Kidney (tissue), 14 donors: ENCODE data around the gene SORCS2. TPM values are rescaled to one million over a fixed set of nuclear protein-coding genes. Genes with fewer than 3 reads are reported as not detected.

Experiments used
- DNase-seq, 5 donors: peaks; one replicate each; pipeline ENCODE4 v3.0.0-alpha.2; 2013 to 2020
- FAIRE-seq: peaks from 2 replicates; lab custom pipeline; 2012; peaks lifted over from hg19 to GRCh38; lab: Jason Lieb, UNC
- H3K27ac ChIP-seq, 2 donors: one replicate each; pipeline ENCODE4 v1.7.0; 2013; ENCODE audit warnings: low read depth in 2 of 2, low read length in 2 of 2, inconsistent platforms in 1 of 2
- H3K27me3 ChIP-seq: one replicate; pipeline ENCODE4 v1.7.1; 2013; ENCODE audit warnings: low read length, inconsistent platforms; ENCODE audit not compliant: control insufficient read depth, insufficient read depth
- H3K36me3 ChIP-seq, 3 donors: one replicate each; pipeline versions ENCODE4 v1.7.0 to v1.7.1; 2013; ENCODE audit warnings: low read length in 3 of 3, control low read depth in 1 of 3, inconsistent platforms in 1 of 3; ENCODE audit not compliant: insufficient read depth in 3 of 3, control insufficient read depth in 2 of 3
- H3K4me1 ChIP-seq, 3 donors: one replicate each; pipeline versions ENCODE4 v1.7.0 to v1.7.1; 2013; ENCODE audit warnings: low read length in 3 of 3, inconsistent platforms in 1 of 3, low read depth in 1 of 3; ENCODE audit not compliant: control insufficient read depth in 2 of 3, insufficient read depth in 2 of 3
- H3K4me3 ChIP-seq, 3 donors: one replicate each; pipeline versions ENCODE4 v1.7.0 to v1.8.1; 2013; ENCODE audit warnings: low read length in 3 of 3, control low read depth in 1 of 3, inconsistent platforms in 1 of 3
- H3K9ac ChIP-seq, 3 donors: one replicate each; pipeline versions ENCODE4 v1.7.0 to v1.7.1; 2013; ENCODE audit warnings: low read length in 3 of 3, control low read depth in 1 of 3, inconsistent platforms in 1 of 3
- H3K9me3 ChIP-seq, 3 donors: one replicate each; pipeline versions ENCODE4 v1.7.0 to v1.7.1; 2013; ENCODE audit warnings: low read length in 3 of 3, control low read depth in 1 of 3, inconsistent platforms in 1 of 3; ENCODE audit not compliant: control insufficient read depth in 2 of 3, insufficient read depth in 1 of 3
- intact Hi-C: fragments of 100-400 bp; cut with DNase I; formaldehyde crosslinking; loops from one replicate; pipeline ENCODE4 v1.11.1; 2022
- polyA plus RNA-seq: library from polyadenylated mRNA; stranded (reverse); fragments of 350-450 nt; fragmentation: Illumina TruSeq; extraction: RNeasy Lipid Tissue Mini Kit (QIAGEN cat#74804); gene quantifications from one replicate; pipeline ENCODE4 v1.2.3, GENCODE V29; 2014; ENCODE audit warnings: low read depth, low replicate concordance; ENCODE audit not compliant: insufficient read depth
- total RNA-seq: library from RNA; stranded (reverse); fragmentation: NEBNext Ultra II Directional; extraction: Animal tissue kit (Norgen Biotek cat#: 25700); gene quantifications from one replicate; pipeline ENCODE4 v1.2.1, GENCODE V29; 2021
- TF ChIP-seq, protein P1 (sequence below): IDR thresholded peaks from 3 replicates; pipeline ENCODE4 v1.5.1; 2012; ENCODE audit warnings: mild to moderate bottlenecking, moderate library complexity, borderline replicate concordance; ENCODE audit not compliant: insufficient read depth; ENCODE audit errors: extremely low read depth
- donor health status: control.
- donor health status: control.
- donor health status: control.
- donor health status: control.
- donor health status: control.
- donor health status: DM: yes; HTN: yes; CAD: no.
- donor health status: Normal renal cell carcinoma (clear cell type).

SORCS2 gene
- total and polyA plus RNA-seq, 2 donors from 2014 or later = 6.1 to 9.1 TPM

DNA sequence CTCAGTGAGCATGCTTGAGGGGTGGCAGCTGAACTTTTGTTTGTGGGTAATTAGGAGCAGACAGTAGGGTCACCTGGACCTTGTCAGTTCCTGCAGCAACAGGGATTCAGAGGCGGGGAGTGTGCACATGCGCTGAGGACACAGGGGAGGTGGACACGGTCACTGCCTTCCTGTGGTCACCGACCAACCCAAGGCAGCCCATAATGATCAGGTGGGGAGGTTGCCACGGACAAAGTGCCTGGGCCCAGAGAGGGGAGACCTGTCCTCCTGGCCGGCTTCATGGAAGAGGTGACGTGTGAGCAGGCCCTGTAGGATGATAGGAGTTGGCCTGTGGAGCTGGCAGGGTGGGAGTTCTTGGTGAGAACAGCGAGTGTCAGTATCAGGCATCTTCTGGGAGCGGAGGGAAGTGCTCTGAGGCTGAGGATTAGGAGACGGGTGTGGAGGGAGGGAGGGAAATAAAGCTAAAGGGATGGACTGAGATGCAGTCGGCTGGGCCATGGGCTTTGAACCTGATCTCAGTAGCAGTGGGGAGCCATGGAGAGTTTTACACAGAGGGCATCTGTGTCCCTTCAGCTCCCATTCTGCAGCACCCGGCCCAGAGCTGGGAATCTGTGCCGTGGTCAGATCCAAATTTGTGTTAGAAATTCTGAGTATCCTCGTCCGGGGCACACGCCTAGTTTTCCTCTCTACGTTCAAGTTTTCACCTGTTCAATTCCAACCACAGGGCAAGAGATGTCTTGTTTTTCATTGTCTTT lies 142.4 kb downstream of the SORCS2 start:
- DNase-seq (peak in 1 of 5 donors; percentile 39), FAIRE-seq (no peak)
- H3K36me3 ChIP-seq = no peaks in the 10 kb centered on the region
- H3K4me1 ChIP-seq = peaks cover 0 to 2% (median 0%) of the 10 kb centered on the region in 3 donors
- no peak overlapping the region for H3K9ac ChIP-seq
- intact Hi-C loops = no loop called here
- no peaks in the 10 kb centered on the region for H3K27me3 ChIP-seq
- TF ChIP-seq, protein P1, sequence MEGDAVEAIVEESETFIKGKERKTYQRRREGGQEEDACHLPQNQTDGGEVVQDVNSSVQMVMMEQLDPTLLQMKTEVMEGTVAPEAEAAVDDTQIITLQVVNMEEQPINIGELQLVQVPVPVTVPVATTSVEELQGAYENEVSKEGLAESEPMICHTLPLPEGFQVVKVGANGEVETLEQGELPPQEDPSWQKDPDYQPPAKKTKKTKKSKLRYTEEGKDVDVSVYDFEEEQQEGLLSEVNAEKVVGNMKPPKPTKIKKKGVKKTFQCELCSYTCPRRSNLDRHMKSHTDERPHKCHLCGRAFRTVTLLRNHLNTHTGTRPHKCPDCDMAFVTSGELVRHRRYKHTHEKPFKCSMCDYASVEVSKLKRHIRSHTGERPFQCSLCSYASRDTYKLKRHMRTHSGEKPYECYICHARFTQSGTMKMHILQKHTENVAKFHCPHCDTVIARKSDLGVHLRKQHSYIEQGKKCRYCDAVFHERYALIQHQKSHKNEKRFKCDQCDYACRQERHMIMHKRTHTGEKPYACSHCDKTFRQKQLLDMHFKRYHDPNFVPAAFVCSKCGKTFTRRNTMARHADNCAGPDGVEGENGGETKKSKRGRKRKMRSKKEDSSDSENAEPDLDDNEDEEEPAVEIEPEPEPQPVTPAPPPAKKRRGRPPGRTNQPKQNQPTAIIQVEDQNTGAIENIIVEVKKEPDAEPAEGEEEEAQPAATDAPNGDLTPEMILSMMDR = no peak
- no peak overlapping the region for H3K27ac ChIP-seq
- H3K9me3 ChIP-seq = no peaks in the 10 kb centered on the region
- no peak overlapping the region for H3K4me3 ChIP-seq

DNA sequence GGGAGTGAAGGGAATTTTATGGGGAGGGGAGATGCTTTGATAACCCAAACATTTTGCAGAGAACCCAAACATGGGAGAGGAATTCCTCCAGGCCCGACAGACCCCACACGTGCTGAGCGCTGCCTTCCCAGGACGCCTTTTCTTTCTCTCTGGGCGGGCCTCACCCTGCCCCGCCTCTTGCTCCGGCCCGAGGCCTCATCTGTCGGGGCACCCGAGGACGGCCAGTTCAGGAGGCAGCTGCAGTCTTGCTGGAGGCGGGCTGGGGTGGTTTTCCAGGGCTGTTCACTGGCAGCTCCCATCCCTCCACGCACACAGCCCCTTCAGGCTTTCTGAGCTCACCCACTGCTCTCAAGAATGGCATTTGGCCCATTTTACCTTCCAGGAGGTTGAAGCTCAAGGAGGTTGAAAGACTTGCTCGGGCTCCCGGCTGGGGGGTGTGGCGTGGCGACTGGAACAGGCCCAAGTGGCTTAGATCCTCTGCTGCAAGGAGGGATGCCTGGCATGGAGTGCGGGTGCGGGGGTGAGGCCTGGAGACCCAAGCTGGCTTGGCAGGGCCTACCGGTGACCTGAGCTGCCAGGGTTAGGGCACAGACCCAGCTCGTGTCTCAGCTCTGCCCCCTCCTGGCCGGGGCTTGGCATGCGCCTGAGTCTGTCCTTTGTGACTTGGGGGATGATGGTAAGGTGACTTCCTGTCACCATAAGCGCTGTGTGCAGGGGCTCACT lies 143.2 kb downstream of the SORCS2 start:
- Histone ChIP-seq H3K27ac (no peak overlapping the region), H3K9me3 (no peaks in the 10 kb centered on the region), H3K36me3 (no peaks in the 10 kb centered on the region), H3K4me1 (peaks cover 0 to 2% (median 0%) of the 10 kb centered on the region in 3 donors), H3K4me3 (no peak overlapping the region), H3K9ac (no peak overlapping the region), H3K27me3 (no peaks in the 10 kb centered on the region)
- intact Hi-C loops = no loop called here
- DNase-seq = peak in 4 of 5 donors; percentile 48 to 82 (median 66)
- no peak for FAIRE-seq
- TF ChIP-seq, protein P1 = peak; percentile 35

DNA sequence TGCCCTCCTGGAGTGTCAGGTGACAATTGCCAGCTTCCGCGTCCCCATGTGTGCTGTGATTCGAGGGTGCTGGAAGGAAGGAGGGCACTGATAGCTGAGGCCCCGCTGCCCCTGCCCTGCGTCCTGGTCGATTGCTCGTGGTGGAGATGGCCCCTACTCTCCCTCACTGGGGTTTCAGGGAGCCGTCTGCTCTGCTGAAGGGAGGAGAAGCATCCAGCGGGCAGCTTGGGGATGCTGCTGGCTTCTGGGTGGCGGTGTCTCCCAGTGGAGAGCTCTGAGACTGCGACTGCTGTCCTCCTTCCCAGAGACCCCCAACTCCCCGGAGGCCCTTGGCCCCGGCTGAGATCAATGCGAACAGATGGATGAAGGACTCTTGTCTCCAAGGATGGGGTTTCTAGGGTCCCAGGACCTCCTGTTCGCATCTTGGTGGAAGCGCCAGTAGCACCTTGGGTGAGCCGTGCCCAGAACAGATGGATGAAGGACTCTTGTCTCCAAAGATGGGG lies 143.8 kb downstream of the SORCS2 start:
- no peak for FAIRE-seq
- no peak for DNase-seq
- Histone ChIP-seq H3K9ac (no peak overlapping the region), H3K27ac (no peak overlapping the region), H3K9me3 (no peaks in the 10 kb centered on the region), H3K4me1 (peaks cover 0 to 2% (median 0%) of the 10 kb centered on the region in 3 donors), H3K4me3 (no peak overlapping the region), H3K36me3 (no peaks in the 10 kb centered on the region), H3K27me3 (no peaks in the 10 kb centered on the region)
- TF ChIP-seq, protein P1 = no peak
- intact Hi-C loops = no loop called here
